Cerebellar cortex (tissue), 1 donor: ENCODE measurements around the gene RMI2.
"Not testable (repeated sequence)": the region's sequence is repeated elsewhere in the genome, so short reads cannot be mapped to it uniquely, and the experiment has no call there.

Experiments
- DNase-seq: peaks from one replicate; pipeline ENCODE4 v3.0.0-alpha.2; 2015; ENCODE audit warnings: low spot score

The RMI2 gene

GRCh38 chr16:11345040-11345862, at the start of gene RMI2:
RMI2 (plus strand) TSS chr16:11345459; CDS start chr16:11345472, 13 bp downstream.
- DNase-seq: peak; percentile 97

DNA sequence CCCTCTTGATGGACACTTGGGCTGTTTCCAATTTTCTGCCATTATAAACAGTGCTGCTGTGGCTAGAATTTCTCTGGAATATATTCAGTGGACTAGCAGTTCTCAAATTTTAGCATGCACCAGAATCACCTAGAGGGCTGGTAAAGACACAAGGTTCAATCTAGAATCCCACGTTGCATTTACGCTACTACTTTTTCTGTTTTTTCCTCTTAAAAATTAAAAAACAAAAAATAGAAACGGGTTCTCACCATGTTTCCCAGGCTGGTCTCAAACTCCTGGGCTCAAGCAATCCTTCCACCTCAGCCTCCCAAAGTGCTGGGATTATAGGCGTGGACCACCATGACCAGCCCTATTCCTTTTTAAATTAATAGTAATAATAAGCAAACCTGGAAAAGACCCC, 49.6 kb upstream of the RMI2 start:
- no peak for DNase-seq

- no peak for DNase-seq
These were observed 48.9 kb upstream of the RMI2 start for GRCh38 chr16:11296351-11296705.

GRCh38 chr16:11296706-11297491, 48.4 kb upstream of the RMI2 start:
- DNase-seq: no peak

- peak; percentile 13 for DNase-seq
These were observed 47.6 kb upstream of the RMI2 start for GRCh38 chr16:11297492-11298142.

- DNase-seq: no peak
These were observed 46.9 kb upstream of the RMI2 start for GRCh38 chr16:11298143-11298900.

DNA sequence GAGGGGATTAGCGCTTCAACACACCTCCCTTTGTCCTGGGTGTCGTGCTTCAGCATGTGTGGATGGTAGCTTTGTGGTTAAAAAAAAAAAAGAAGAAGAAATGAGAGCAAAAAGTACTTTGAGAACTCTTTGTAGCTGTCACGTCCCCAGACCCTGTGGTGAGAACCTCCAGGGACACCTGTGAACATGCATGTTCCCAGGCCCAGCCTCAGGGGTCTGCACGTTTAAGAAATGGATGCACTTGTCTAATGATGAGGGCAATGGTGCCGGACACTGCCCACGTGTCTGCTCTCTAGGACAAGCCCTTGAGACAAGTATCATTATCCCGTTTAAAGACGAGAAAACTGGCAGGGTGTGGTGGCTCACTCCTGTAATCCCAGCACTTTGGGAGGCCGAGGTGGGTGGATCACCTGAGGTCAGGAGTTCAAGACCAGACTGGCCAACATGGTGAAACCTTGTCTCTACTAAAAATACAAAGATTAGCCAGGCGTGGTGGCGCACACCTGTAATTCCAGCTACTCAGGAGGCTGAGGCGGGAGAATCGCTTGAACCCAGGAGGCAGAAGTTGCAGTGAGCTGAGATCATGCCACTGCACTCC, 46.2 kb upstream of the RMI2 start:
- not testable (repeated sequence) for DNase-seq

- DNase-seq: no peak
These were observed 45.2 kb upstream of the RMI2 start for GRCh38 chr16:11299865-11300559.

- DNase-seq: no peak
These were observed 44.7 kb upstream of the RMI2 start for GRCh38 chr16:11300560-11300892.

- DNase-seq: no peak
These were observed 43.4 kb upstream of the RMI2 start for GRCh38 chr16:11301645-11302501.

GRCh38 chr16:11302977-11303376, 42.3 kb upstream of the RMI2 start:
- no peak for DNase-seq

DNA sequence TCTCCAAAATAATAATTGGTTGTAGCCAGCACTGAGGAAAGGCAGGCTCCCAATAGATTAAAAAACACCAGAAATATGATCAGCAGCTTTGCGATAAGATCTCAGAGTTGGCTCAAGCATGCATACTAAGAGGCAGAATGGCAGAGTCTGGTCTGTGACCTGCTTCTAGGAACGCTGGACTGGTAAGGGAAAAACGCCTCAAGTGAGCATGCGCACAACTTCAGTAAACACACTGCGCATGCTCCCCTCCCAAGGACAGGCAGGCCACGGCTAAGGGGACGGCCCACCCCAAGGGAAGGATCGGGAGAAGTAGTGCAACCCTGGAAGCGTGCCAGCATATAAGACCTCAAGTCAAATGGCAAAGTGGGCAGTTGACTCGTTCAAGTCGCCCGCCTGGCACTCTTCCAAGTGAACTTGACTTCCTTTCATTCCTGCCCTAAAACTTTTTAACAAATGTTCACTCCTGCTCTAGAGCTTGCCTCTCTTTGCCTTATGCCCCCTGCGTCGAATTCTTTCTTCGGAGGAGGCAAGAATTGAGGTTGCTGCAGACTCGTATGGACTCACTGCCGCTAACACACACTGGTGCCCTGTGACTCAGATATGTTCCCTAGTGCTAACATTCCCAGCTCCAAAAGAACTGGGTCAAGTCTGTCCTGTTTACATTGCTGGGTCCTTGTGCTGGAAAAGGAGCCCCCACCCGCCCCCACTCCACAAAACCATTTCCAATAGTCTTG, 41.7 kb upstream of the RMI2 start:
- DNase-seq: no peak

GRCh38 chr16:11306381-11306780, 38.9 kb upstream of the RMI2 start:
- DNase-seq: no peak

- no peak for DNase-seq
These were observed 38.1 kb upstream of the RMI2 start for GRCh38 chr16:11306997-11307638.

DNA sequence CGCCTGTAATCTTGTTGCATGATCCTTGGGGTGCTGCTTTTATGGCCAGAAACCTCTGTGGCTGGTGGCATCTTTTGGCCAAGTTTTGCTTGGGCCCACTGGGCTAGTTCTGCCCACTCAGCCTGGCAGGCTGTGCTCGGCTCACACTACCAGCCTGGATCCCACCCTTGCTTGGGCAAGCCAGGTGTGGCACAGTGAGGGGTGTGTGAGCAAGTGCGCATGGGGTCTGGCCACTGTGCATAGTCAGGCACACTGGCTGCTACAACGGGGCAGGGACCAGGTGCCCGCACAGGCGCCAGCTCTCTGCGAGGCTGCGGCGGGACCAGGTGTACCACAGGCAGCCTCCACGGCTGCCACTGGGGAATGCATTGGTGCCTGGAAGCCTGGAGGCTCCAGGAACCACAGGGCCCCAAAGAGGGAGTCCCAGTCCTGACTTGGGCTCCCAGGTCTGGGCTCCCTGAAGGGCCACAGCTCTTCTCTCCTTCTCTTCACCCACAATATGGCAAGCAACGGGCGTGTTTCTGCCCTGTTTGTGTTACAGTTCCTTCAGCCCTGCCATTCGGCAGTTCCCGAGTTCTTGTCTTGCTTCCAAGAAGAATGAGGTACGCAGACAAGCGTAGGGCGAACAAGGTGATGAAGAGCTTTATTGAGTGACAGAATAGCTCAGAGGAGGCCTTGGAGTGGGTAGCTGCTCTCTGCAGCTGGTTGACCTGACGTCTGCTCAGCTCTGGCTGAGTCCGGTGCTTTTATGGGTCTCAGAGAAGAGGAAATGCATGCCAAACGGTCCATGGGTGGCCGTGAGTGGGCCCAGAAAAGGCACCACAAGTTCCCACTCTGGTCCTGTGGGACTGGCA, 37.4 kb upstream of the RMI2 start:
- DNase-seq: no peak

GRCh38 chr16:11308493-11309283, 36.6 kb upstream of the RMI2 start:
- DNase-seq: no peak
